Measurements from ENCODE around the gene RTCB.
"Not testable (repeated sequence)": the region's sequence is repeated elsewhere in the genome, so short reads cannot be mapped to it uniquely, and the experiment has no call there.

The RTCB gene

DNA sequence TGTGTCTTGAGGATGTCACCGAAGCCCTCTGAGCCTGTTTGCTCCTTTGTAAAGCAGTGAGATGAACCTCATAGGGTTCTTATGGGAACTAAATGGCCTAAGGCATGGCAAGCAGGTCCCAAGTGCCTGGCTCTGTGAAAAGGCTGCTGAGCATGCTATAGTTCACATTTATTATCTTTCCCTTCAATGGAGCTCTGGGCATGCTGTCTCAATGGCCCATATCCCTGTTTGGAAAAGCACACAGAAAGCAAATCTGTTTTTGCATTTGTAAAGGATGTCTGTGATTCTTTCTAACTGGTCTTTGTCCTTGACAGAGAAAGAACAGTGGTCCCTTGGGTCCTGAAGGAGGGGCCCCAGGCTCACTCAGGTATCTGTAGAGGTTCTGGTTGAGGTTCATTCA lies 26.4 kb downstream of the RTCB start:
- no peak for DNase-seq

DNA sequence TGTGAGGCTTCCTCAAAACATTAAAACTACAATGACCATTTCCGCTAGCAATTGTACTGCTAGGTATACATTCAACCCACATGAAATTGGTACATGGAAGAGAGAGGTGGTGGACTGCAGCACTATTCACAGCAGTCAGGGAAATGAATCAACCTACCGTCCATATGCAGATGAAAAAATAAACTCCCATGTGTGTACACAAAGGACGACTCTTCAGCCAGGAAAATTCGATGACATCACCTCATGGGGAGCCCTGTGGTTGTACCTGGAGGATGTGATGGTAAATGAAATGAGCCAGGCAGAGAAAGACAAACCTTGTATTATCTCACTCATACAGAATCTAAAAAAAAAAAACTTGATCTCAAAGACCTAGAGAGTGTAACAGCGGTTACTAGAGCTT lies 31.1 kb downstream of the RTCB start:
- no peak for DNase-seq

DNA sequence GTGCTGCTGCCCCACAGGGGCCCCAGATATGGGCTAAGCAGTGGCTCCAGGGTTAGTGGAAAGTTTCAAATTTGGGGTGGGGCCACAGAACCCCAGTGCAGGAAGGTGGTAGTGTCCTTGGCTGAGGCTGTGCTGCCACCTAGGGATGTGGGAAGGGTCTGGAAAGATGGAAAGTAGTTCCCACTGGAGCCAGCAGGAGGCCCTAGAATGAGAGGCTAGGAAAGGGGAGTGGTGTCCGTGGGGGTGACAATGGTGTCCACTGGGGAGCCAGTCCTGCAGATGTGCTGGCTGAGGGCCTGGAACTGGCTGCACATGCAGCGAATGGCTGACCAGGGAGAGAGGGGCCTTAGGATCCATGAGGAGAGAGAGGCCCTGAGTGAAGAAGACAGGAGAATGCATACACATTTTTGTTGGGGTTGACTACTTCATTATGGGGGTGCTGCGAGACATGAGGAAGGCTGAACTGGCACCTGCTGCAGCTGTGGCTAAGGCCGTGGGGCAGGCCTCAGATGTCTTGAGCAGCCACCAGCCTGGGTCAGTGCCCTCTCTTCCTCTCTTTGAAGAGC lies 33.3 kb downstream of the RTCB start:
- peak; percentile 27 to 43 for DNase-seq

DNA sequence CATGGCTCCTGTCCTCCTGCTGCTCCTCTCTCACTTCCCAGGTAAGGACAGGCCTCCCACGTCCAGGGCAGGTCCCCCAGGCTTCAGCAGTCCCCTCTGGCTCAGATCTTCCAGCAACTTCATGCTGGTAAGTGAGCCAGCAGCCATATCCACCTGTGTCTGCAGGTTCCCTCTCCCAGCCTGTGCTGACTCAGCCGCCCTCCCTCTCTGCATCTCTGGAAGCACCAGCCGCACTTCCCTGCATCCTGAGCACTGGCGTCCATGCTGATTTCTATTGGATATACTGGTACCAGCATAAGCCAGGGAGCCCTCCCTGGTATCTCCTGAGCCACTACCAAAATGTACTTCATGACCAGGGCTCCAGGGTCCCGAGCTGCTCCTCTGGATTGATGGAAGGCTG lies 35.4 kb downstream of the RTCB start:
- DNase-seq, result no peak

DNA sequence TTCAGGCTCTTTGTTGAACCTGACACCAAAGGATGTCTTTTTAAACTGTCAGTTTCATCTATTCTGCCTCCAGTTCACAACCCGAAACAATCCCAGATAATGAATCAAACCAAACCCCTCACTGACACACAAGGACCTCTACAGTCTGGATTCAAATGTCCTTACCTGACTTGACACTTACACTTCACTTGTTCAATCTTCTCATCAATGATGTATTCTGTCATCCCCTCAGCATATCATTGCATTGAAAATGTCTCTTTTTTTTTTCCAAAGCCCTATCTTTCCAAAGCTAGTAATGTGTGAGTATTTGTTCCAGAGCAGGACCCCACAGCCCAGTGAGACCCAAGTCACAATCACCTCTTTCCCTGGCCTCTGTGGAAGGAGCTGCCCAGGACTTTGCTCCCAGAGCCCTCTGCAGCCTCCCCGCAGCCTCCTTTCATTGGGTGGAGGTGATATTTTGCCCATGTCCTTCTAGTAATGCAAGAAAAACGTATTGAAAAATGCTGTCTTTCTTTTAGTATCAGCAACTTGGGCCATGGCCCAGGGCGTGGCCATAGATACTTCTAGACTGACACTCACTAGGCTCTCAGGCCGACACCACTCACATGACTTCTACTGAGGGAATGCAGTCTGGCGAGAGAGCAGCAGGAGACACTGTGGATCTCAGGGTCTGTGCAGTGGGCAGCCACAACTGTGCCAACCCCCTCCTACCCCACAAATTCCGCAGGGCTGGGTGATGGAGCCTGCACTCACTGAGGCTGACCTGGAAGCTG lies 36.2 kb downstream of the RTCB start:
- no peak for DNase-seq

DNA sequence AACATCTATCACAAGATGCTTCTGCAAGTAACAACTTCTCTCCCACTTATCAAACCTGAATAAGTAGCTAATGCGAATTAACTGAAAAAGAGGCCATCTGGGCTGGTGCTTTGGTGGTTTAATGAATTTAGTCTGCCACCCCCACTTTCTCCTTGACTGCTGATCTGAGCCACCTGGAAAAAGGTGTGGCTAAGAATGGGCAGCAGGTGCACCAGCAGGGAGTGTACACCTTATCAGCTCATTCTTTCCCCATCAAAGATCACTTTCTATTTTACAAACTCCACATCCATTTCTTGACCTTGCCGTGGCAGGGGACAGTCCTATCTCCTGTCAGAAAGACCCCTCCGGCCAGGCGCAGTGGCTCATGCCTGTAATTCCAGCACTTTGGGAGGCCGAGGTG lies 47.8 kb downstream of the RTCB start:
- DNase-seq, result no peak

DNA sequence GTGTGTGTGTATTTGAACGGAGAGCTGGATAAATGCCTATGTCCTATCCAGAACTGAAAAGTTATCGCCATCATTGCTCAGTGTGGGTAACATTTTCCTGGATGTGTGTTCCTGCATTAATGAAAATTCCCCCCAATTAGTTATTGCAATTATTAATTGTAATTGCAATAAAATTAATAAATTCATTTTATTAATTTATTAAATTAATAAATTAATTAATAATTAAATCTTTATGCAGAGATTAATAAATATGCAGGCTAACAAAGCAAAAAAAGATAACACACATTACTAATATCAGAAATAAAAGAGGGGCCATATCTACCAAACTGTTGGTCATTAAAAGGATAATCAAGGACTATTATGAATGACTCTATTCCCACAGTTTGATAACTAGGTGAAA lies 50.8 kb downstream of the RTCB start:
- DNase-seq, result no peak

DNA sequence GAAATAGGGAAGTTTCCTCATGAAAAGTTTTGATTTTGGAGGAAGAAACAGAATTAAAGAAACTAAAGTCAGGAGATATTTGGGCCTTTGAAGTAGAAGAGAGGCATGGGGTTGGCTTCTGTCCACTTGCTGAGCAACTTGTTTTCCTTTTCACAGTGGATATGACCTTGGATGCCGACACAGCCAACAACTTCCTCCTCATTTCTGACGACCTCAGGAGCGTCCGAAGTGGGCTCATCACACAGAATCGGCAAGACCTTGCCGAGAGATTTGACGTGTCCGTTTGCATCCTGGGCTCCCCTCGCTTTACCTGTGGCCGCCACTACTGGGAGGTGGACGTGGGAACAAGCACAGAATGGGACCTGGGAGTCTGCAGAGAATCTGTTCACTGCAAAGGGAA lies 52.0 kb downstream of the RTCB start:
- not testable (repeated sequence) for DNase-seq

DNA sequence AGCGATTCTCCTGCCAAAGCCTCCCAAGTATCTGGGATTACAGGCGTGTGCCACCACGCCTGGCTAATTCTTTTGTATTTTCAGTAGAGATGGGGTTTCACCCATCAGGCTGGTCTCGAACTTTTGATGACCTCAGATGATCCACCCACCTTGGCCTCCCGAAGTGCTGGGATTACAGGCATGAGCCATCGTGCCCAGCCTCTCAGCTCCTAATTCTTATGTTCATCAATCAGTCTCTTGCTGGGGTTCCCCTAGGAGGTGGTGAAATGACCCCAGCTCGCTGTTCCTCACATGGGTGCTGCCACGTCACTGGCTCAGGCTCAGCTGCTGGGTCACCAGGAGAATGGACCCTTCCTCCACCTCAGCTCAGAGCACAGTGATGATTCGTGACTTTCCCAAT lies 54.5 kb downstream of the RTCB start, which contains the start of gene RFPL3:
TSS of gene RFPL3 (plus strand) at position 301 of the 400 bp plus-strand sequence. CDS start 205 bp downstream, outside the sequence.
- DNase-seq, result not testable (repeated sequence)

DNA sequence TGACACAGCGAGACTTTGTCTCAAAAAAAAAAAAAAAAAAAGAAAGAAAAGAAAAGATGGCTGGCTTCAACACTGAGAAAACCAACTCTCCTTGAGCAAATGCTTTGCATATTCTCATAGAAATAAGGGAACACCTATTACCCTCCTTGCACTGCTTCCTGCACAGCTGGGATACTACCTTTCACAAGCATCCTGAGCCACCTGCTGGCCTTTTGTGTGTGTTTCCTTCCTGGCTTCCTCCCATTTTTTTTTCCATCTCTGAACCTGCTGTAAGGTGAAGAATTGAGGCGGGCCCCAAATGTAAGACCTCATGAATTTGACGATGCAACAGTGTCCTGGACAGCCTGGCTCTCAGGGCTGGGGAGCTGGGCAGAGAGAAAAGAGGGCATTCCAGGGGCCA lies 56.3 kb downstream of the RTCB start:
- no peak for DNase-seq

DNA sequence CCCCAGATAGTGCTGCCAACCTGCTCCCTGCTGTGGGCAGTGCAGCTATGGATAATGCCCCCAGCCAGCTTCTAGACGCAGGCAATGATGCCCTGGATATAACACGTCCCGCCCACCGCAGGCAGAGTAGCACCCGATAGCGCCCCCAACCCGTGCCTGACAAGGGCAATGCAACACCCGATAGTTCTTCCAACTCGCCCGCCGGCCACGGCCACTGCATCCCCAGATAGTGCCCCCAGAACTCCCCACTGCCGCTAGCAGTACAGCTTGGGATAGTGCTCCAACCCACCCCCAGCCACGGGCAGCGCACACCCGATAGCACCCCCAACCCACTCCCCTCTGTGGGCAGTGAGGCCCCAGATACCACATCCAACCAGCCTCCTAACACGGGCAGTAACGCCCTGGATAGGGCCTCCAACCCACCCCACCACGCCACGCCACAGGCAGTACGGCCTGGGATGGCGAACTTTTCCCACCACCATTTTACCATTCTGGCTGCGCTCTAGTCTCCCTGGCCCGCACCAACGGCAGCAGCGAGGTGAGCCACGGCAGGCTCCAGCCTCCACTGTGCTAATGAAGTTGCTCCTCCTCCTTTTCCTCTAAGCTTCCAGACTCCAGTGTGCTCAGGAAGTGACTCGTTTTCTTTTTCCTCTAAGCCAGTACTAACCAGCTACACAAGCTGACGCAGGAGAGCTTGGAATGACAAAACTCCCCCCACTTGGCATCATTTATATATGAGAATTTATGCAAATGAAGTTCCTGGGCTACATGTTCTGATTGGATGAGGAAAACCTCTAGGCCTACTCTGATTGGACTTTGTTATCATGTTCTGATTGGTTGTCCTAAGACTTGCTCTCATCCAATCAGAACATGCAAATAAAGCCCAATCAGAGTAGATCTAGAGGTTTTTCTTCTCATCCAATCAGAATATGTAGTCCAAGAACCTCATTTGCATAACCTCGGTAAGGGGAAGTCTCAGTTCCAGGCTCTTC lies 57.4 kb downstream of the RTCB start:
- no peak for DNase-seq

DNA sequence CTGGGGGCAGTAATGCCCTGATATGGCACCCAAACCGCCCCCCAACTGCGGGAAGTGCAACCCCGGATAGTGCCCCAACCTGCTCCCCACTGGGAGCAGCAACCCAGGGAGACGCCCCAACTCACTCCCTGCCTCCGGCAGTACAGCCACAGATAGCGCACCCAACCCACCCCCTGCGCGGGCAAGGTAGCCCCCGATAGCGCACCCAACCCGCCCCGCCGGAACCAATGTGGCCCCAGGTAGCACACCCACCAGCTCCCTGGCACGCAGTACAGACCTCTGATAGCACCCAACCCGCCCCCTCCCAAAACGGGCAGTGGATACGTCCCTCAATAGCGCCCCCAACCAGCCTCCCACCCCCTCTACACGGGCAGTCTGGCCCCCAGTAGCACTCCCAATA lies 58.2 kb downstream of the RTCB start:
- DNase-seq, result no peak

DNA sequence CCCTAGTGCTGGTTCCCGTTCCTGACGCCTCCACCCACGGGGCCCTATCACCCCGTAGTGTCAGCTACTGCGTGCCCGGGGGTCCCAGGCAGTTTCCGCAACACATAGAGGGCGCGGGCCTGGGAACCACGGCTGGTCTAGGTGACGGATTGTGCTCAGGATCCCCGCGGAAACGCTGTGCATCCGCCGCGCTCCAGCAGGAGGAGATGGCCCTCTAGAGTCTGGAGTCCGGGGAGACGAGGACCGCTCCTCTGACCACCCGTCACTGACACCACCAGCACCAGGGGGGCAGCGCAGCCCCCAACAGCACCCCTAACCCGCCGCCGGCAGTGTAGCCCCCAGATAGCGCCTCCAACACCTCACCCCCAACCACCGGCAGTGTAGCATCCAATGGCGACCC lies 58.8 kb downstream of the RTCB start:
- DNase-seq, result no peak

DNA sequence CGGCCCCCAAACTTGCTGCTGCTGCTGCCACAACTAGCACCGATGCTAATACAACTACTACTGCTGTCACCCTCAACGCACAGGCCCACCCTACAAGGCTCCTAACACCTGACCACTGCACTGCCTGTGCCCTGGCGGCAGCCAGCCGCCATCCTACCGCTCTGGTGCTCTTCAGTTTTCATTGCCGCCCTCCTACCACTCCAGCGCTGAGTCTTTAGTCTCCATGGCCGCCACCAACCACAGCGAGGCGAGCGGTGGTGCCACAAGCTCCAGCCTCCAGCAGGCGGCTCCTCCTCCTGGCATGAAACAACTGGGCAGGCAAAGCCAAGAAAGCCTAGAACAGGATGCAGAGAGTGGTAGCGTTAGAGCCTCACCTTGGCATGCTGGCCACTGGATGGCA lies 59.4 kb downstream of the RTCB start:
- DNase-seq, result no peak

DNA sequence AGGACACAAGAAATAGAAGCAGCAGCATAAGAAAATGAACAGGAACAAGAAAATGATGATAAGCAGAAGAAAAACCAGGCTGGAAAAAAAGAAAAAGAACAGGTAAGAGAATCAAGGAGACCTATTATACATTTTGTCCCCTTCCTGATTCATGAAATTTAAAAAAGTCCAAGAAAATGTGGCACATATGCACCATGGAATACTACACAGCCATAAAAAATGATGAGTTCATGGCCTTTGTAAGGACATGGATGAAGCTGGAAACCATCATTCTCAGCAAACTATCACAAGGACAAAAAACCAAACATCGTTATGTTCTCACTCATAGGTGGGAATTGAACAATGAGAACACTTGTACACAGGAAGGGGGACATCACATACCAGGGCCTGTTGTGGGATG lies 60.2 kb downstream of the RTCB start:
- not testable (repeated sequence) for DNase-seq

DNA sequence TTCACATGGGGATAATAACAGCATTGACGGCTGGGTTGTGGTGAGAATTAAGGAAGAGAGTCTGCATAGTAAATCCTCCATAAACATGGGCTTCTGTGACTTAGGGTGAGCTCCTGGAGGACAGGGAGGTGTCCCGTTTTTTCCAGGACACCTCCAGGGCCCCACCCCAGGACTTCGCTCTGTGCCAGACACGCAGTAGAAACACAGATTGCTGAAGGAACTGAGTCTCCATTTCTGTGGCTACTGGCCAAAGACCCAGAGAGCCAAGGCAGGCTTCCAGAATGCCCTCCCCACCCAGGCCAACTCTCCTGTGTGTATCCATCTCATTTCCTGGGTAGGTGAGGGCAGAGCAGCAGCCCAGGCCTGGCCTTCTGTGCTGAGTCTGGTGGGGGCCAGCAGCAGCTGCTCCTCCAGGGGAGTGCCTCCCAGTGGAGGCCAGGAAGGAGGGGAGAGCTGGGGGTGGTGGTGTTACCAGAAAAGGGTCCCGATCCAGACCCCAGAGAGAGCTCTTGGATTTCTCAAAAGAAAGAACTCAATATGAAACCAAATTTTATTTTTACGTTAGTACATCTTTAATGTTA lies 63.9 kb downstream of the RTCB start:
- no peak for DNase-seq

DNA sequence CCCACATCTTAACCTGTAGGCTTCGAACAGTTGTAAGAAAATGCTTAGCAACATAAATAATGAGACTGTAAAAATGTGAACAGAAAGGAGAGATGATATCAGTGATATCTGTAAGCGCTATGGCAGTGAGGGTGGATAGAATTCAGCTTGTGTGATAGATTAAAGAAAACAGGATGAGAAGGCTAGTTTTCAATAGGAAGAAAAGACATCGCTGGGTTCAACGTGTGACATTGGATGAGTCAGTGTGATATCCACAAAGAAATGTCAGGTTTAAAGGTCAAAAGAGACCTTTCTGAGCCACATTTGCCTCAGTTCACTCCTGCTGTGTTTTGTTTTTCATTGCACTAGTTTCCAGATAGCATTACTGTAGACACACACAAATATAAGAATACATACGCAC lies 68.1 kb downstream of the RTCB start:
- DNase-seq, result no peak

DNA sequence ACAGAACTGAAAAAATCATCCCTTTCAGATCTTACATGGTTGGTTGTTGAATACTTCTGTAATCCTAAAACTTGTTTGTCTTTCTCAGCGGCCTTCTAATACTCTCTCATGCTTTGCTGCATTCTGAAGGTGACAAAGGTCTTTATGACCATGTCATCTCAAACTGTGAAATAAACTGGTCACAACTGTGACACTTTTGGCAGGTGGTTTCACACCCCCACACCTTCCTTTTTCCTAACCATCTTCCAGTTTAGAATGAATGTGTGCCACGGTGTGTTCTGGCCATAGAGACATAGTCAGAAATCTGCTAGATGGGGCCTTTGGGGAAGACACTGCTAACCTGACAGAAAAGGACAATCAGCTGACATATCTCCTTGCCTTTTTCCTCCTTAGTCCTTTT lies 69.1 kb downstream of the RTCB start:
- no peak for DNase-seq

DNA sequence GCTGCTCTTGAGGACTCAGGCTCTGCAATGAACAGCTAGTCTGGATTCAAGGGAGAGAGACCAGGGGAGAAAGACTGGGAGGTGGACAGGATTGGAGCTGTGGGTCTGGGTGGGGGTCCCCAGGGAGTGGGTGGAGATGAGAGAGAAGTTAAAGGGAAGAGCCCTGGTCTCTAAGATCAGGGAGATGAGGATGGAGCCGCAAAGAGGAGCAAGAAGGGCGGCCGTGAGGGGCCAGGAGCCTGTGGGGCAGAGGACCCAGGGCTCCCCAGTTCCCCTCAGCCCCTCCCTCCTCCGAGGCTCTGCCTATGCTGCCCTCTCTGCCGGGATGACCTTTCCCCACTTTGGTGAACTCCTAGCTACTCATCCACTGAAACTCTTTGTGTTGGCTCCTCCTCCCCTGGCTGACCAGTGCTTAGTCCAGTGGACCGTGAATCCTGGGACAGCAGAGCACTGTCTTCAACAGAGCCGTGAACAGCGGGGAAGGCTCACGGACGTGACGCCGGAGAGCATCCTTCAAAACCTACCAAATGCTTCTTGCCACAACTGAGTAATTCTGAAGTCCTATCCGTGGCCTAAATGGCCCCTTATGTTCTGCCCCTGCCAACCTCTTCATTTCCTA lies 70.8 kb downstream of the RTCB start:
- no peak for DNase-seq

DNA sequence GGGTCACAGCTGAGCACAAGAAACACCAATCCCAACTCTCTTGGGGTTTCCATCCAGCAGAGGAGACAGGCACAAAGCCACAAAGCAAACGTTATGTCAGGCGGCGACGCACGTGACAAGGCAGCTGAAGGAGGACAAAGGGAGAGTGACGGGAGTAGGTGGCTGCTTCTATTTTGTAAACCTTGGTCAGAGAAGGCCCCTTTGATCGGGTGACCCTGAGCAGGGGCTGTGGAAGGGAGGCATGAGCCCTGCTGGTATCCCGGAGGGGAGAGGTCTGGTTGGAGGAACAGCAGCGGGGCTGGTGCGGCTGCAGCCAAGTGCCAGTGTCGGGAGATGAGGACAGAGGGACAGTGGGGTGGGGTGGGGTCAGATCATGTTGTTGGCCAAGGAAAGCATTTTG lies 71.6 kb downstream of the RTCB start:
- DNase-seq, result no peak

DNA sequence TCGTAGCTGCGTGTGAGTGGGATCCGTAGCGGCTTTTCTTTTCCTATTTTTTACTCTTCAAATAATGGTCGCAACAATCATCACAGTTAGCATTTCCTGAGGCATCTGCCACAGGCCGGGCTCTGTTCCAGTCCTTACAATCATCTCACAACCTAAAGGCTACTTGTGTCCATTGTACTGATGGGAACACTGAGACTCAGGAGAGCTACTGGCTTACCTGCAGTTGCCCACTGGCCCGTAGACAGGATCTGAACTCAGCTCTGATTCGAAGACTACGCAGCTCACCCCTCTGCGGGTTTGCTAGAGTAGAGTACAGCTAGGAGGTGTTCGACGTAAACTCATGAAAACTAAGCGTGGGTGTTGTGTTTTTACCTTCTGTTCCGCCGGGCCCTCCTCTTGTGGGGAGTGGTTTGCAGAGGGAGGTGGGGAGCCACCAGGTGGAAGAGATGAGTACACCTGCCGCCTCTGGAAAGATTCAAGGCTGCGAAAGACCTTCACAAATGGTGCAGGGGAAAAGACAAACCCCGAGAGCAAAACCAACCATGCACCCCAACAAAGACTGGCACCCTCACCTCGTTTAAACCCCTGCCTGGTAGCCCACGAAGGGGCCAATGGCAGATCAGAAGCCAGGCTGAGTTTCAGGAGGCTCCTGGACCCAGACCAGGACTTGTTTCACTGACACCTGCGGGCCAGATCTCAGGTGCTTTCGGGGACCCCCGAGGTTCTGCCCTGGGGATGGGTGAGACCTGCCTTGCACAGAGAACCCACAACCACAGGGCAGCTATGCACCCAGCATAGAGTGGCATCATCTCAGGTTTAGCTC lies 72.6 kb downstream of the RTCB start:
- no peak for DNase-seq

DNA sequence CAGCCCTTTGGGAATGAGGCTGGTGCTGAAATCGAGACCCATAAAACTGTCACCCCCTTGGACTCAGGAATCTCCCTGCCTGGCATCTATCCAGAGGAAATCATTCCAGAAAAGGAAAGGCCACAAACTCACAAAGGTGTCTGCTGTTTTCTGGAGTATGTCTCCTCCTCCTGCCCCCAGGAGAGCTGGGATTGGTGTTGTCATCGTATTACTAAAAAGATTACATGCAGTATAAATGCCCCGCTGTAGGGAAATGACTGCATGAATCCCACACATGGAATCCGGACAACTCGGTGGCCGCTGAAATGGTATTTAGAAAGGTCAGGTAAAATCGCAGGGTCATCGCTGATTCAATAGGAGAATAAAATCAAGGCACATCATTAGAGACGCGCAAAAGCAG lies 73.3 kb downstream of the RTCB start:
- no peak for DNase-seq
